Measurements from ENCODE around the gene CHMP4A.
"Not testable (repeated sequence)": the region's sequence is repeated elsewhere in the genome, so short reads cannot be mapped to it uniquely, and the experiment has no call there.

The CHMP4A gene

DNA sequence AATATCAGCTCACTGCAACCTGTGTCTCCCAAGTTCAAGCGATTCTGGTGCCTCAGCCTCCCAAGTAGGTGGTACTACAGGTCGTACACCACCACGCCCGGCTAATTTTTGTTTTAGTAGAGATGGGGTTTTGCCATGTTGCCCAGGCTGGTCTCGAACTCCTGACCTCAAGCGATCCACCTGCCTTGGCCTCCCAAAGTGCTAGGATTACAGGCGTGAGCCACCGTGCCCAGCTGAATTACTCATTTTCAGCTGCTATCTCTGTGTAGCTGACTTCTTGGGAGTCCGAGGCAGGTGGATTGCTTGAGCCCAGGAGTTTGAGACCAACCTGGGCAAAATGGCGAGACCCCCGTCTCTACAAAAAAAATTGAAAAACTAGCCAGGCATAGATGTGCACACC is 32.1 kb upstream of the CHMP4A start:
- not testable (repeated sequence) for DNase-seq

DNA sequence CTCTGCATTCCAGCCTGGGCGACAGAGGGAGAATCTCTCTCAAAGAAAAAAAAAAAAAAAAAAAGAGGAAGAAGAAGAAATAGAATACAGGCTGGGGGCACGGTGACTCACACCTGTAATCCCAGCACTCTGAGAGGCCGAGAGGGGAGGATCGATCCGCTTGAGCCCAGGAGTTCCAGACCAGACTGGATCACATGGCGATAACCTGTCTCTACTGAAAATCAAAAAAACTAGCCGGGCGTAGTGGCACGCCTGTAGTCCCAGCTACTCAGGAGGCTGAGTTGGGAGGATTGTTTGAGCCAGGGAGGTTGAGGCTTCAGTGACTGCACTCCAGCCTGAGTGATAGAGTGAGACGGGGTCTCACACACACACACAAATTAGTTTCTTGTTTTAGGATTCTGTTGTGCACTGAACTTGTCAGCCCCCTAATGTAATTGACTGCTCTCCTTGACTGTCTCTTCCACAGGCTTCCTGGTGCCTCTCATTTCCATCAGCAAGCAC is 30.1 kb upstream of the CHMP4A start:
- no peak for DNase-seq

DNA sequence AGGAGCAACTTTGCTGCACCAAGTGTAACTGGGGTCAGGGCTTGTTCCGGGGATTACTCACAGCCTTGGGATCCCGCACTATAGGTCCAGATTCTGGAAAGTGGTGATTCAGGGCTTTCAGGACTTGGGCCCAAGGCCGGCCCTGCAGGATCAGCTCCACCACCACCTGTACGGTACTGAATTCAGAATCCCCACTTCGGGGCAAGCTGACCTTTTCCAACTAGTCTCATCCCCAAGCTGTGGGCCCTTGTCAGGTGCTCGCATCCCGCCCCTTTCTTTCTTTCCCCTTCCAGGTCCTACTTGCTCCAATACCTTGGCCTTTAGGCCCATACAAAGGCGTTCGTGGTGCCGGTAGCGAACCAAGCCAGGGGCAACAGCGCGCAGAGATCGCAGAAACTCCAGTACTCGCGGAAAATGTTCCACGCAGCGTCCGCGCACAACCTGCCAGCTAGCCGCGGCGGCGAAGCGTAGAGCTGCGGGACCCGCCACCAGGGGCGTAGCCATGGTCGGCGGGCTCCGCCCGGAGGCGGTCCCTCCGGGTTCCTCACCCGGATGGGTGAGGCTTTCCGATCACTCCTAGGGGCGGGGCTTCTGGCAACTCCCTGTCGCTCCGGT is 28.6 kb upstream of the CHMP4A start:
- peak; percentile 97 for DNase-seq

DNA sequence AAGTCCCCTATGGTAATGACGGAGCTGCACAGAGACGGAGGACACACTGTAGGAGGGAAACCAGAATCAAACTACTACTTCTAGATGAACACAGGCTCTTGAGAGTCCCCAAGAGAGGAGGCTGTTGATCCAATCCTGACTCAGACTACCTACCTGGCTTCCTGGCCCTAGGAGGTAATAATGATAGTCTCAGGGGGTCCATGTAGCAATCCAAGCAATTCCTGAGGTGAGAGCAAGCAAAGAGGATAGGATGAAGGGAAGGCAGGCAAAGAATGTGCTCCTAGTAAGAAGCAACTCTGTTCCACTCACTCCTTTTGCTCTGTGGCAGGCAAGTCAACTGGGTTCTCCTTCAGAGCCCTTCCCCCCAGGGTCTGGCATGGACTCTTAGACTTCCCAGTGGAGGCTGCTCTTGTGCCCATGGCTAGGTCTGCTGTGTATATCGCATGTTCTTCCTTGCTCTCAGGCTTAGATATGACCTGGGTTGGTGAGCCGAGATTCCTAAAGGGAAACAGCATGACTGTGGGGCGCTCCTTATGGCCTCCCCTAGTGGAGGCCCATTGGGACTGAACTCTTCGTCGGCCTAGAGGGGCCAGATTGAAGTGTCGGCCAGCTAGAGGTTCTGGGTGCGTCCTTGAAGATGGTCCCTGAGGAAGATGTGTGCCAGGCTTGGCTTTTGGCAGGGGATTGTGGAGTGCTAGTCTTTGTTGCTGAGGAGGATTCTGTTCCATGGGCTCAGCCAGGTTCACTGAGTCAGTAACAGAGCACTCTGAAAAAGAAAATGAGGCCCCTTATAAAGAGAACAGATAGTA is 27.0 kb upstream of the CHMP4A start:
- no peak for DNase-seq

DNA sequence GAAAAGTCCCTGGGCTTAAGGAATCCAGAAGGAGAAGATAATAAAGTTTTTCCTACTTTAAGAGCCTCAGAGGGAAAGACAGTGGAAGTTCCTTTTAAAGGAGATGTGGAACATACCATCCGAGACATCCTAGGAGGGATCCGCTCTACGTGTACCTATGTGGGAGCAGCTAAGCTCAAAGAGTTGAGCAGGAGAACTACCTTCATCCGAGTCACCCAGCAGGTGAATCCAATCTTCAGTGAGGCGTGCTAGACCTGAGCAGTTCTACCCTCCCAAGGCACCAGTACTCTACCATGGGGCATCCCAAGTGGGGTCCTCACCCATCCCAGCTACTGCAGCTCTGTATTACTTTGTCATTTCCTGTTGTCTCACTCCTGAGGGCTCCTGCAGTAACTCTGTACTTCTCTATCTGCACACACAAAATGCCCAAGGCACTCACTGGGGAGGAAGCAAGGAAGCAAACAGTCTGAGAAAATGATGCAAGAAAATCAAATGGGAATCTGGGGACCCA is 25.3 kb upstream of the CHMP4A start:
- DNase-seq, result no peak

DNA sequence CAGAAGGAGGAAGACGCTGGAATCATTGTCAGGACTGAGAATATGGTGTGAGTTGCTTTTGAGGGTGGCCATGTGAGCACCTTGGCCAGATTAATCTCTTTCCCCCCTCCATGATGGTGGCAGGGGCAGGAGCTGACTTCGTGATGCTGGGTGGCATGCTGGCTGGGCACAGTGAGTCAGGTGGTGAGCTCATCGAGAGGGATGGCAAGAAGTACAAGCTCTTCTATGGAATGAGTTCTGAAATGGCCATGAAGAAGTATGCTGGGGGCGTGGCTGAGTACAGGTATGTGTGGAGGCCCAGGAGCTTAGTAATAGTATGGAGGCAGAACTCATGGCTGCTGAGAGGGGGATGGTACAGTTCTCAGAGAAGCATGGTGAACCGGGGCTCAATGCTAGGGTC is 24.8 kb upstream of the CHMP4A start:
- no peak for DNase-seq

DNA sequence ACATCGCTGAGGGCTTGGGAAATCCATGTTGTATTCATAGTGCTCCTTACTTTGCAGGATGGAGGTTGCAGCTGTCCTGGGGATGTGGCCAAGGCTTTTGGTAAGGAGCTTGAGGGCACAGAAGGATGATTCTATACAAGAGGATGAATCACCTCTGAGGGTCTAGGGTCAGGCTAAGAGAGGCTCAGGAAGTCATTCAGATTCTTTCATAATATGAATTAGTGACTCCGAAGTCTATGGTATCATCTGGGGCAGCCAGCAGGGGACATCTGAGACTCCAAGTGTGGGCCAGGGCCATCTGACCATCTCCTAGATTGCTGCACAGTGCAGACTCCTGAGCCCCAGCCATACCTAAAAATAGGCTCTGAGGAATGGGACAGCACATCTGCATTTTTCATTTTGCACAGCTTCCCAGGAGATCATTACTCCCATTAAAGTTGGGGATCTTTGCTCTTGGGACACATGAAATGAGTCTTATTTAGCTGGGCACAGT is 24.2 kb upstream of the CHMP4A start:
- no peak for DNase-seq

DNA sequence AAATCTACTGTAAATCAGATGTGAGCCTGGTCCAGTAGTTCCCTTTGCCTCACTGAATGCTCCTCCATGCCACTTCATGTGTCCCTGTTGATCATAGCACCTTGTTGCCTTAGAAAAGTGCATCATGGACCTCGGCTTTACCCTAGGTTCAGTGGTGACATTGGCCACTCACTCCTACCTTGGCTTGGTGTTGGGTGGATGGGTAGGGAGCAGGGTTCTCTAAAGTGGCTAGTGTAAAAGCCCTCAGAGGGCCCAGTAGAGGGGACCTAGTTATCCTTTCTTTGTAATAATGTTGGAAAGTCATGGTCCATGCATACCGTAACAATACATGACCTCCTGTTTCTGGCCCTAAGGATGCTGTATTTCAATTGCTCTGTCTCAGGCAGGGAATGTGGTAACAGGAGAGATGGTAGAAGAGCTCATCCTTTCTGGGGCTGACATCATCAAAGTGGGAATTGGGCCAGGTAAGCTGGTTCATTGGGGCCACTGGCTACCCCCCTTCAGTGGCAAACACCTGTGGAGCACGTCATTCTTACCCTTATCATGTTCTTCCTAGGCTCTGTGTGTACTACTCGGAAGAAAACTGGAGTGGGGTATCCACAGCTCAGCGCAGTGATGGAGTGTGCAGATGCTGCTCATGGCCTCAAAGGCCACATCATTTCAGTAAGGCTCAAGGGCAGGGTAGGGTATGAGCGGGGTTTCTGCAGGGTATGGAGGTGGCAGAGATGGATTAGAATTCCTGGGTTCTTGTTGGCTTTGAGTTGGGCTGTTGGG is 23.6 kb upstream of the CHMP4A start:
- no peak for DNase-seq

DNA sequence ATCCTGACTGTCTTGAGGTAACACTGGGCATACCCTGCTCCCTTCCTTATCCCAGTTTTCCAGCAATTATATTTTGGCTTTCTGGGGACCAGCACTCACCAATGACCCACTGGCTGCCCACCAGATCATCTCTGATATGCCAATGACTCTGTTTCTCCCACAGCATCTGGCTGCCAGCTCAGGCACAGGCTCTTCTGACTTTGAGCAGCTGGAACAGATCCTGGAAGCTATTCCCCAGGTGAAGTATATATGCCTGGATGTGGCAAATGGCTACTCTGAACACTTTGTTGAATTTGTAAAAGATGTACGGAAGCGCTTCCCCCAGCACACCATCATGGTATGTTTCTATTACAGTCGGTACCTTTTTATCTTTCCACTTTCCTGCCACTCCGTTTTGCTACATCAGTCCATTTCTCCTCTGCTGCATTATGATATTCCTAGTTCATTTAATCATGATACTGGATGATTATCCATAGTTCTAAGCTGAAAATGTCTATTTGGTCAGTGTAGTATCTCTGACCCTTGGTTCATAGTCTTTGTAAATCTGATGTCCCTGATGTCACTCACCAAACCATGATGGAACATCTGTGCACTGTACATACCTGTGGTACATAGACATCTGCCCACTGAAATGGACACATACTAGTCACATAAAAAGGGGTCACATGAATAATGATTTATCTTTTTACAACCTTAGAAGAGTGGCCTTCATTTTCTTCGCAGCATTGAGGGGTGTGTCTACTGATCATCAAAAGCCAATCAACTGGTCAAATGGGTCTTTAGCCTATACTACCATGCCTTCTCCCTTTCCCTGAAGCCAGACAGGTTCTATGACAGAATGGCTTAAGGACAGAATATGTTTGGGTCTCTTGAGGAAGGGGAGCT is 22.8 kb upstream of the CHMP4A start:
- DNase-seq, result no peak

DNA sequence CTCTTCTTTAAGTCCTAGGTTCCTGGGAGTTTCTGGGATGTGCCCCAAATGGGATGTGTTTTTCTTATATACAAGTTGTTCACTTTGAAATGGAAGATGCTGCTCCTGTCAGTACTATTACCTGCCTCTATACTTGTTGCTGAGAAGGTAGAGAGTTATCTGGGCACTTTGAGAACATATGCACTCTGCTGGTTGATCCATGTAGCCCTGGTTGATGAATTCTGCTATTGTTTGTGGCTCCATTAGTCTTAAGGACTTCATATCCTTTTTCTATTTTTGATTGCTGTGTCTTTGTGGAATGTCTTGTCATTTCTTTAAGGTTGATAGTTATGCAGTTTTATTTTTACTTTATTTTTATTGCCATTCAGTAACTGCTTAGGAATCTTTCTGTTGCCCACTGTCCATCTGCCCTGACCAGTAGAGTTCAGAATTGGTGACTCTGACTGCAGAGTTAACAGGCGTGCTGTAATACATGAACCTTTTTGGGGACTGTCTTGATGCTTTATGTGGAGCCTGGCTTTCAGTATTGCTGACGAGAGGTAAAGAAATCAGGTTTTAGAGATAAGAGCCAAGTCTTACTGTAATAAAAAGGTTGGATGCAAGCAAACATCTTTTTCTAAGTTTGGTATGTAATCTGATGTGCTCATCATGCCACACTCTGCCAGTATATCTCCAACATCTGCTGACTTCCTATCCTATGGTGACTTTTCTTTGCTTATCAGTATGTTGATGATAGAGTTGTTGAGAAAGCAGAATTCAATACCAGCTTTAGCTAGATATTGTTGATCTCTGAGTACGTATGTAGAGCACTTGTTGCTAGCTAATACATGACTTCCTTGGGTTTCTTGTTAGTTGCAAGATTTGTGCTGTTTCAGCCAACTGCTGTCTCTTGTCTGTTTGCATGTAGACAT is 21.1 kb upstream of the CHMP4A start:
- DNase-seq, result no peak

DNA sequence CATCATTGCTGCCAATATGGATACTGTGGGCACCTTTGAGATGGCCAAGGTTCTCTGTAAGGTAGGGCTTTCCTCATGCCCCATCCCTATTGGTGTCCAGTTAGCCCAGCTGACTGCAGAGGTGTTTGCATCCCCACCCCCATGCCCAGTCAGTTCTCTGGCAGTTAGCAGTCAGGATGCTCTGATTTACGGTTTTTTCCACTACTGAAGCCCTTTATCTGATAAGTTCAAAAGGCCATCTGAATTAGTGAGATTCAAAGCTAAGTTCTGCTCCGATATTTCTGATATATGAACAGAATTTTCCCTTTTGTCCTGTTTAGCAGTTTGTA is 20.2 kb upstream of the CHMP4A start:
- no peak for DNase-seq

DNA sequence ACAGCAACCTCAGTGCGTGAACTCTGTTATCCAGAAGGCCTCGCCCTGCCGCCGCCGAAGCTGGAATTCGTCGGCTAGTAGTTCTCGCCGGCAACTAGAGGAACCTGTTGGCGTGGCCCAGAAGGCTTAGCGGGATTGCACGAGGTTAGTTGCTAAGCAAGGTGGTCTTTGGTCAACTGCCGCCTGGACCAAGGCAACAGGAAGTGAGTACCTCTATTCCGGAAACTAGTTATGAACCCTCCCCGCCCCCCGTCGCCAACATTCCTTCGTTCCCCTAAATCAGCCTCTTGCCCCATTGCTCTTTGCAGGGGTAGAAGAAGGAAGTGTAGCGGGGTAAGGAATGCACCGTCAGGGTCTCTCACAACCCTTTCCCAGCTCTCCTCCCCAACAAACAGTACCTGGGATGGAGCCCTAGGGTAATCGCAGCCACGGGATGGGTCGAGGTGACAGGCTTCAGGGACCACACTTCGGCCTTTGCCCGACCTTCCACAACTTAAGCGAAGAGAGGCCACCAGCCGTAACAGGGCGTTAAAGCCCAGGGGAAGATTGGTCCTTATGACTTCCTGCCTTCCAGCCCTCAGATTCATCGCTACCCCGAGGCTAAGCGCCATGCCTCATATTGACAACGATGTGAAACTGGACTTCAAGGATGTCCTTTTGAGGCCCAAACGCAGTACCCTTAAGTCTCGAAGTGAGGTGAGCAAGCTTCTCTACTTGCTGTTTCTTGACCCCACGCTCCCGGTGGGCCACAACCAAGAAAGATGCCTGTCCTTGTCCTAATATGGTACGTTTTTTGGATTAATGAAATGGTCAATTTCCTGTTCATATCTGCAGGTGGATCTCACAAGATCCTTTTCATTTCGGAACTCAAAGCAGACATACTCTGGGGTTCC is 19.6 kb upstream of the CHMP4A start, which contains the start of gene GMPR2:
Gene GMPR2, plus strand, starts transcription at position 285 of the 893 bp plus-strand sequence. Its CDS starts 325 bp downstream, at position 610.
- DNase-seq, result no peak

DNA sequence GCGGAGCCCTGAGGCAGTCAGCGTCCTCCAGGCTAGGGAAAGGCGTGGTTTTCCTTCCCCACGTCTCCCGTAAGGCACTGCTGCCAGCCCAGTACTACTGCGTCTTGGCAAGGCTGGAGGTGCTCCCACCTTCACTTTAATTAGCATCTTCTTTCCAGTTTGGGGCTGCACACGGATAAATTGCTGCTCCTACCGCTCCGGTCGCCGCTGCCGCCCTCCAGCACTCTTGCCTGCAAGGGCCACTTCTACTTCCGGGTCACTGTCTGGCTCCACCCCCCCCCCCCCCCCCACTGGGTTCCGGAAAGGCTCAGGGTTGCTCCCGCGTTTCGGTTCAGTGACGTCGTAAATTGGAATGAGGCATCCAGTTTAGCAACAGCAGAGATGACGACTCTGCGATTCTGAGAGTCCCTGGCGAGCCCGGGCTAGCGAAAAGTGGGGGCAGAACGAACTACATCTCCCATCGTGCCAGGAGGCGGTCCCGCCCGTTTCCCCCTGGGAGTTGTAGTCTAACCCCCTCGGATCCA is 18.9 kb upstream of the CHMP4A start, which contains the start of gene NEDD8:
Gene NEDD8, minus strand, starts transcription at position 247 of the 524 bp plus-strand sequence. Its CDS starts 100 bp downstream, at position 147.
- peak; percentile 86 for DNase-seq

DNA sequence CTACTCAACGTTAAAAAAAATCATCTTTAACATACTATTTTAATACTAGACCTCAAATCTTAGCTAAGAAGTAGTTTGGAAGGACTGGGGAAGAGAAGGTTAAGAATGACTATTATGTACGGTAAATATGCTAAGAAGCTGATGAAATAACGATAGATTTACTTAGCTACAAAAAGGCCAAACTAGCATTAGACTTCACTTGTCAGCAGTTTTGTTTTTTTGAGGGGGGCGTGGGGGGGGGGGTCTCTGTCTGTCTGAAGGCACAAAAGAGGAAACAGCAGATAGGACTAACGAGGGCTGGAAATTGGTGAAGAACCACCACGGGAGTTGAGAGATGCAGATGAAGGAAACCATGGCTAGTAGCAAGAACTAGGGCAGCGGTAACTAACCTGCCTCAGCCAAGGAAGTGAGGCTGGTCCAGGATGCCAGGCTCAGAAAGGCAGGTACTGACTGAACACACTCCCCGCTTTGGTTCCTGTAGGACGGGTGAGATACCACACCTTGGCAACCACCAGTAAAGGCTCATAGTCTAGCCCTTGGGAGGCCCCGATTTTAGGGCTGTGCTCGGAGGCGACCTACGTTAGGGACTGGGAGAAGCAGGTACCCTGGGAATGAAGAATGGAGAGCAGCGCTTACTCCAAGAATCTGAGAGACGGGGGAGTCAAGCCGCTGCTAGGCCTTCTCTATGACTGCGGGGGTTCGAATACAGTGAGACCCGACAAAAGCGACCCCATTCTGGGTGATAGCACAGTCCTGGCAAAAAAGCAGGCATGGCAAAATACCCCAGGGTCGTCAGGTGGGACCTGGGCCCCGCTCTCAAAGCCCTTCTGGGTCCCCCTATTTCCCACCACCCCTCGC is 18.2 kb upstream of the CHMP4A start:
- DNase-seq, result no peak

DNA sequence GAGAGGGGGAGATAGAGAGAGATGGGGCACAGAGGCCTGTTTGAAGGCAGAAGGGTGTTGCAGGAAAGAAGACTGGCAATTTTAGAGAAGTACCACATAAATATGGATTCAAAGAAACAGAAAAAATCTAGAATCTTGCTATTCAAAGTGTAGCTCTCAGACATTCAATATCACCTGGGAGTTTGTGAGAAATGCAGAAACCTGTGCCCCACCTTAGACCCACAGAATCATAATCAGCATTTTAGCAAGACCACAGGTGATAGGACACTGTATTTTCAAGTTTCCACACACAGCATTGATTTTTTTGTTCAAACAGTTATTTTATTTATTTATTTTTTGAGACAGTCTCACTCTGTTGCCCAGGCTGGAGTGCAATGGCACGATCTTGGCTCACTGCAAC is 15.6 kb upstream of the CHMP4A start:
- DNase-seq, result no peak

DNA sequence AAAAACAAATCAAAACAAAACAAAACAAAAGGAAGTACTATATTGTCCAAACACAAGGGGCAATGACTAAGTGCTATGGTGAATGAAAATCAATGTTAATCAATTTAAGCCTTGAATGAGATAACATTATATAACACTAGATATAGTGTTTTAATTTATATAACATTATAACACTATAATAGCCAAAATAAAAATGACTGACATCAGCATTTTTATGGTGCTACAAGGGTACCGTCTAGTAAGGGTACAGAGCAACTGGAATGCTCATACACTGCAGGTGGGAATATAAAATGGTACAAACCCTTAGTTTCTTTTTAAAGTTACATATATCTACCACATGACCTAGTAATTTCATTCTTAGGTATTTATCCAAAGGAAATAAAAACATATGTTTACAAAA is 13.2 kb upstream of the CHMP4A start:
- DNase-seq, result no peak

DNA sequence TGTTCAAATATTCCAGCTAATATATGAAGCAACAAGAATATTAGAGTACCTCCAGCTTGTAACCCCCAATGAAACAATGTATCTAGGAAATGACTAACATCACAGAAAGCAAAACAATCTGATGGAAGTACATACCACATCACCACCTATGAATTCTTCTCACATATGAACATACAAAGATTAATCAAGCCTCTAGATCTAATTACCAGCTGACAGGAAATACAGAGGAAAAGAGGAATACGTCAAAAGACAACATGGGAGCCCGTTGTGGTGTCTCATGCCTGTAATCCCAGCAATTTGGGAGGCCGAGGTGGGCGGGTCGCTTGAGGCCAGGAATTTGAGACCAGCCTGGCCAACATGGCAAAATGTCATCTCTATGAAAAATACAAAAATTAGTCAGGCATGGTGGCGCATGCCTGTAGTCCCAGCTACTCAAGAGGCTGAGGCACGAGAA is 11.4 kb upstream of the CHMP4A start:
- no peak for DNase-seq

DNA sequence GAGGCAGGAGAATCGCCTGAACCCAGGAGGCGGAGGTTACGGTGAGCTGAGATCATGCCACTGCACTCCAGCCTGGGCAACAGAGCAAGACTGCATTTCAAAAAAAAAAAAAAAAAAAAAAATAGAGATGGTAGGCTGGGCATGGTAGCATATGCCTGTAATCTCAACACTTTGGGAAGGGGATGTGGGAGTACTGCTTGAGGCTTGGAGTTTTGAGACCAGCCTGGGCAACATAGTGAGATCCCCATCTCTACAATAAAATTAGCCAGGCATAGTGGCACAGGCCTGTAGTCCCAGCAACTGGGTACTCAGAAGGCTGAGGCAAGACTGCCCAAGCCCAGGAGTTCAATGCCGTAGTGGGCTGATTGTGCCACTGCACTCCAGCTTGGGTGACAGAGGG is 9.7 kb upstream of the CHMP4A start:
- not testable (repeated sequence) for DNase-seq

DNA sequence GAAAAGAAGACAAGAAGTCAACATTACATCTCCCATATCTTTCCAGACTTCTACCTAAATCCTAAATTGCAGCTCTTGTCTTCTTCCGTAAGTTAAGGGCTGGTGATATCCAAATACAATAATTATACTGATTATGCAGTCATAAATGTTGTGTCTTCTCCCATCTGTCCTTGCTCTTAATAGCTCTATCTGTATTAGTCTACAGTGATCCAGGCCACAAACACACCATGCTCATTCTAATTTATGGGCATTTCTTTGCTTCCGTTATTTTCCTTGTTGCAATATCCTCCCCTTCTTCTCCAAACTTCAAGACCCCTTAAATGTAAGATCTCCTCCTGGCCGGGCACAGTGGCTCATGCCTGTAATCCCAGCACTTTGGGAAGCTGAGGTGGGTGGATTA is 6.2 kb upstream of the CHMP4A start:
- no peak for DNase-seq

Data from NCI-H748 treated with DMSO at 0.1 percent for 48 hours (cell line).